Measurements from ENCODE around the gene IGIP. TPM values are rescaled to one million over a fixed set of nuclear protein-coding genes. Genes with fewer than 3 reads are reported as not detected.

Gene IGIP
- total RNA-seq, 4 donors from 2014 or later = 21.7 to 26.6 (median 24.4) TPM

GRCh38 chr5:140166911-140167310 lies 41.2 kb downstream of the IGIP start:
- TF ChIP-seq CTCF (IDR thresholded peaks at IDR 0.05; ENCODE audit: low read depth) = no peak

- no peak for TF ChIP-seq CTCF (IDR thresholded peaks at IDR 0.05; ENCODE audit: low read depth)
These were observed 42.6 kb downstream of the IGIP start for GRCh38 chr5:140168371-140168770.

GRCh38 chr5:140169410-140169809 lies 43.7 kb downstream of the IGIP start:
- no peak for TF ChIP-seq CTCF (IDR thresholded peaks at IDR 0.05; ENCODE audit: low read depth)

GRCh38 chr5:140172483-140172882 lies 46.7 kb downstream of the IGIP start:
- no peak for TF ChIP-seq CTCF (IDR thresholded peaks at IDR 0.05; ENCODE audit: low read depth)

GRCh38 chr5:140174014-140174413 lies 48.3 kb downstream of the IGIP start:
- TF ChIP-seq CTCF (IDR thresholded peaks at IDR 0.05; ENCODE audit: low read depth) = no peak

GRCh38 chr5:140174465-140175366 lies 49.0 kb downstream of the IGIP start, which contains the start of gene CYSTM1:
Gene CYSTM1, plus strand, starts transcription at chr5:140175188. Its CDS starts 19,278 bp downstream, at chr5:140194466.
- no peak for TF ChIP-seq CTCF (IDR thresholded peaks at IDR 0.05; ENCODE audit: low read depth)

GRCh38 chr5:140175367-140176030 lies 49.8 kb downstream of the IGIP start:
- no peak for TF ChIP-seq CTCF (IDR thresholded peaks at IDR 0.05; ENCODE audit: low read depth)

All from subcutaneous adipose tissue (tissue), 4 donors.